ENCODE measurements around the gene BBLN.

Gene BBLN

DNA sequence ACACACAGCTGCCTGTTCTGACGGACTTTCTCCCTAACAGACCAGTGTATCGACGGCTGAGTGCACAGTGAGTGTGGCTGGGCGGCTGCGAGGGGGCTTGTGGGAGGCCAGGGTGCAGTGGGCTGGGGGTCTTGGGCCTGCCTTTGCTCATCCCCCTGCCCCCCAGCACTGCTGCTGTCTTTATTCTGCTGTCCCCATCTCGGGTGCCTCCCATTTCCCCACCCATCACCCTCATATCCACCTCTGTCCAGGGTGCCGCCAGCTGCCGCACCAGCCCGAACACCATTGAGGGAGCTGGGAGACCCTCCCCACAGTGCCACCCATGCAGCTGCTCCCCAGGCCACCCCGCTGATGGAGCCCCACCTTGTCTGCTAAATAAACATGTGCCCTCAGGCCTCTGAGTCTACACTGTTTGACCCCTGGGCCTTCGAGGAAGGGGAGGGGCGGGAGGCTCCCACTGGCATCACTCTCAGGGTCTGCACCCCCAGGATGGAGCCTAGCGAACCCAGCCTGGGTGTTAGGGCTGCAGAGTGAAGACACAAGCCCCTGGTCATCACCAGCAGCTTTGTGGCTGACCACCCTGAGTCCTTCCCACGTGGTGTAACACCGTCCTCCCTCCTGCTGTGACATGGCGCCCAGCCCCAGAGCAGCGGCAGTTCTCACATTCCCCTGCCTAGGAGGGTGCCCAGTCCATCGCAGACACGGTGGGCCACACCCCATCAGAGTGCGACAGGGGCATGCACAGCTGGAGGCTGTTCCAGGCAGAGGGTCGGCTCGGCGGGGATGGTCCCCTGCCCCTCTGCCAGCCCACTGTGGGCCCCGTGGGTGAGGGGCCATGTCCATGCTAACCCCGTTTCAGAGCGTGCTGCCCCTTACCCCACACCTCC lies 6.8 kb upstream of the BBLN start:
- H4K12ac ChIP-seq (ENCODE audit: low read depth, low read length) = no peak overlapping the region
- no peak for DNase-seq
- no peaks in the 10 kb centered on the region for H3K27me3 ChIP-seq (ENCODE audit: insufficient read depth, low read length)
- H4K91ac ChIP-seq (ENCODE audit: low read depth, low read length) = no peak overlapping the region
- H2AK5ac ChIP-seq (ENCODE audit: low read length) = no peak overlapping the region
- H3K4me3 ChIP-seq (ENCODE audit: low read depth, low read length) = no peak overlapping the region
- H3K9me3 ChIP-seq (ENCODE audit: insufficient read depth, low read depth, low read length) = no peaks in the 10 kb centered on the region
- H3K14ac ChIP-seq (ENCODE audit: low read length) = no peak overlapping the region
- H3K4me2 ChIP-seq (ENCODE audit: low read length) = no peak overlapping the region
- no peaks in the 10 kb centered on the region for H3K79me2 ChIP-seq (ENCODE audit: control insufficient read depth, insufficient read depth, low read length, poor library complexity)
- H3K18ac ChIP-seq (ENCODE audit: low read length) = no peak overlapping the region
- WGBS (ENCODE audit: extremely low coverage, insufficient coverage, insufficient read length) = no CpG with 5 or more reads among the region's 26 CpGs
- H3K27ac ChIP-seq (ENCODE audit: low read depth, low read length) = no peak overlapping the region
- no peak overlapping the region for H2BK5ac ChIP-seq (ENCODE audit: low read depth, low read length, poor library complexity)
- no peak overlapping the region for H2AFZ ChIP-seq (ENCODE audit: insufficient read depth, low read length, poor library complexity)
- H3K23ac ChIP-seq (ENCODE audit: low read length) = no peak overlapping the region
- no peaks in the 10 kb centered on the region for H3K79me1 ChIP-seq (ENCODE audit: low read length)
- H3K4me1 ChIP-seq (ENCODE audit: control insufficient read depth in 1 of 2, insufficient read depth in 2 of 2, low read length in 2 of 2) = no peaks in the 10 kb centered on the region
- no peak overlapping the region for H4K8ac ChIP-seq (ENCODE audit: low read depth, low read length)
- no peak overlapping the region for H2BK120ac ChIP-seq (ENCODE audit: insufficient read depth, low read length, poor library complexity)
- H3K4ac ChIP-seq (ENCODE audit: low read depth, low read length) = no peak overlapping the region
- no peak overlapping the region for H2BK12ac ChIP-seq (ENCODE audit: low read length)
- no peaks in the 10 kb centered on the region for H3K36me3 ChIP-seq (ENCODE audit: control insufficient read depth in 1 of 2, insufficient read depth in 2 of 2, low read length in 2 of 2)
- H3K9ac ChIP-seq (ENCODE audit: low read length) = no peak overlapping the region

DNA sequence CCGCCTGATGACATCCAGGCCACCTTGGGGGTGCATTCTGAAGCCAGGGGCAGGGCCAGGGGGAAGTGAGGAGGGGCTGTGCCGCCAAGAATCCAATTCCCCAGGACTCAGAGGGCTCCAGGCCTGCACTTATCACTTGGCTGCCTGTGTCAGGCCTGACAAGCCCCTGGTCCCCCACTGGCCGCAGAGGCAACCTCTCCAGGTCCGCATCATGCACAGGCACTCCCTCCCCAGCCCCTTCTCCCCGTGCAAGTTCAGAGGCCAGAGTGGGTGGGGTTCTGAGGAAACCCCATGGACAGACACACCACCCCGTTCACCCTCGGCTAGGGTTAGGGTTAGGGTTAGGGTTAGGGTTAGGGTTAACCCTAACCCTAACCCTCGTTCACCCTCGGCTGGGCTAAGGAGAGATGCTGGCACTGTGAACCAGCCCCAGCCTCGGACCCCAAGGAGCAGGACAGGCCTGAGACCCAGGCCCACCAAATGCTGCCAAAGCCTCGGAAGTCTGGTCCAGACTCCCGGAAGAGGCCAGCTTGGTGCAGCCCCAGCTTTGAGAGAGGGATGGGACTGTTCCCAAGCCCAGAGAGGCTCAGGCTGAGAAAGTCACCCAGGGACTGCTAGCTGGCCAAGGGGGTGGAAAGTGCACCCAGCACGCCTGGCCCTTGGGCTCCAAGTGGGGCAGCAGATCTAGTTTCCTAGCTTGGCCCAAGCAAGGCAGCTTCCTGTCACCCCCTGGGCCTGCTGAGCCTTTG lies 5.9 kb upstream of the BBLN start:
- Histone ChIP-seq H2AFZ (ENCODE audit: insufficient read depth, low read length, poor library complexity) (no peak overlapping the region), H3K79me1 (ENCODE audit: low read length) (no peaks in the 10 kb centered on the region), H3K4me2 (ENCODE audit: low read length) (no peak overlapping the region), H2BK120ac (ENCODE audit: insufficient read depth, low read length, poor library complexity) (no peak overlapping the region), H3K14ac (ENCODE audit: low read length) (no peak overlapping the region), H3K4ac (ENCODE audit: low read depth, low read length) (no peak overlapping the region), H3K79me2 (ENCODE audit: control insufficient read depth, insufficient read depth, low read length, poor library complexity) (no peaks in the 10 kb centered on the region), H3K23ac (ENCODE audit: low read length) (no peak overlapping the region), H4K91ac (ENCODE audit: low read depth, low read length) (no peak overlapping the region), H2AK5ac (ENCODE audit: low read length) (no peak overlapping the region), H3K9ac (ENCODE audit: low read length) (no peak overlapping the region), H2BK5ac (ENCODE audit: low read depth, low read length, poor library complexity) (no peak overlapping the region), H3K4me1 (ENCODE audit: control insufficient read depth in 1 of 2, insufficient read depth in 2 of 2, low read length in 2 of 2) (no peaks in the 10 kb centered on the region), H4K8ac (ENCODE audit: low read depth, low read length) (no peak overlapping the region), H3K9me3 (ENCODE audit: insufficient read depth, low read depth, low read length) (no peaks in the 10 kb centered on the region), H3K27me3 (ENCODE audit: insufficient read depth, low read length) (no peaks in the 10 kb centered on the region), H3K18ac (ENCODE audit: low read length) (no peak overlapping the region), H3K36me3 (ENCODE audit: control insufficient read depth in 1 of 2, insufficient read depth in 2 of 2, low read length in 2 of 2) (no peaks in the 10 kb centered on the region), H3K4me3 (ENCODE audit: low read depth, low read length) (no peak overlapping the region), H3K27ac (ENCODE audit: low read depth, low read length) (no peak overlapping the region), H4K12ac (ENCODE audit: low read depth, low read length) (no peak overlapping the region), H2BK12ac (ENCODE audit: low read length) (no peak overlapping the region)
- no peak for DNase-seq
- no CpG with 5 or more reads among the region's 13 CpGs for WGBS (ENCODE audit: extremely low coverage, insufficient coverage, insufficient read length)

DNA sequence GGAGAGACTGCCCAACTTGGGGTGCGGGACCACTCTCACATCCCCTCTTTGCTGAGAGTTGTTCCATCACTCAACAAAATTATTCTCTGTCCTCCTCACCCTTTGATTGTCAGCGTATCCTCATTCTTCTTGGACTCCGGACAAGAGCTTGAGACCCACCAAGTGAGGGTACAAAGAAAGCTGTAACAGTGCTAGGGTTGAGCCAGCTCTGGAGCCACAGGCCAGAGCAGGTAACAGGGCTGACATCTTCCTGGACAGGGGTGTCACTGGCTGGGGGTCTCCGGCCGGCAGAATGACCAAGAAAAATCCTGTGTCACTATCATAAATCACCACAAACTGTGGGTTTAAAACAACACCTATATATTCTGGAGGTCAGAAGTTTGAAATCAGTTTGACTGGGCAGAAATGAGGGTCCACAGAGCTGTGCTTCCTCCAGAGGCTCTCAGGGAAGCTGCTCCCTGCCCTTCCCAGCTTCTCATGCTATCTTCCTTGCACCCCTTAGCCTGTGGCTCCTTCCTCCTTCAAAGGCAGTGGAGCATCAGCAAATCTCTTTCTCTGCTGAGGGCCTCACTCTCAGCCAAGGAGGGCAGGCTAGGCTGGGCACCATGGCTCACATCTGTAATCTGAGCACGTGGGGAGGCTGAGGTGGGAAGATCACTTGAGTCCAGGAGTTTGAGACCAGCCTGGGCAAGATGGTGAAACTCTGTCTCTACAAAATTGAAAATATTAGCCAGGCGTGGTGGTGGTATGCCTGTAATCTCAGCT lies 4.1 kb upstream of the BBLN start:
- H2AK5ac ChIP-seq (ENCODE audit: low read length) = no peak overlapping the region
- no peak overlapping the region for H2BK5ac ChIP-seq (ENCODE audit: low read depth, low read length, poor library complexity)
- no CpG with 5 or more reads among the region's 7 CpGs for whole genome bisulfite sequencing (ENCODE audit: extremely low coverage, insufficient coverage, insufficient read length)
- peaks cover 5% of the 10 kb centered on the region for H3K79me2 ChIP-seq (ENCODE audit: control insufficient read depth, insufficient read depth, low read length, poor library complexity)
- no peak overlapping the region for H4K12ac ChIP-seq (ENCODE audit: low read depth, low read length)
- peaks cover 12% of the 10 kb centered on the region for H3K79me1 ChIP-seq (ENCODE audit: low read length)
- H3K9ac ChIP-seq (ENCODE audit: low read length) = no peak overlapping the region
- H3K4me2 ChIP-seq (ENCODE audit: low read length) = no peak overlapping the region
- H3K14ac ChIP-seq (ENCODE audit: low read length) = no peak overlapping the region
- no peak overlapping the region for H2BK120ac ChIP-seq (ENCODE audit: insufficient read depth, low read length, poor library complexity)
- no peaks in the 10 kb centered on the region for H3K27me3 ChIP-seq (ENCODE audit: insufficient read depth, low read length)
- H4K91ac ChIP-seq (ENCODE audit: low read depth, low read length) = no peak overlapping the region
- H2BK12ac ChIP-seq (ENCODE audit: low read length) = no peak overlapping the region
- H3K18ac ChIP-seq (ENCODE audit: low read length) = no peak overlapping the region
- H3K23ac ChIP-seq (ENCODE audit: low read length) = no peak overlapping the region
- no peak overlapping the region for H2AFZ ChIP-seq (ENCODE audit: insufficient read depth, low read length, poor library complexity)
- no peaks in the 10 kb centered on the region for H3K9me3 ChIP-seq (ENCODE audit: insufficient read depth, low read depth, low read length)
- no peak overlapping the region for H3K27ac ChIP-seq (ENCODE audit: low read depth, low read length)
- no peak overlapping the region for H3K4ac ChIP-seq (ENCODE audit: low read depth, low read length)
- no peak overlapping the region for H3K4me3 ChIP-seq (ENCODE audit: low read depth, low read length)
- DNase-seq = no peak
- peaks cover 5 to 9% of the 10 kb centered on the region in 2 experiments for H3K4me1 ChIP-seq (ENCODE audit: control insufficient read depth in 1 of 2, insufficient read depth in 2 of 2, low read length in 2 of 2)
- no peaks in the 10 kb centered on the region for H3K36me3 ChIP-seq (ENCODE audit: control insufficient read depth in 1 of 2, insufficient read depth in 2 of 2, low read length in 2 of 2)
- no peak overlapping the region for H4K8ac ChIP-seq (ENCODE audit: low read depth, low read length)

GRCh38 chr9:128159522-128159783 lies 612 bp upstream of the BBLN start:
- Histone ChIP-seq H3K4ac (ENCODE audit: low read depth, low read length) (peak overlapping the region; percentile 29), H3K79me2 (ENCODE audit: control insufficient read depth, insufficient read depth, low read length, poor library complexity) (peaks cover 5% of the 10 kb centered on the region), H3K14ac (ENCODE audit: low read length) (peak overlapping the region; percentile 36), H3K27ac (ENCODE audit: low read depth, low read length) (peak overlapping the region; percentile 40), H3K79me1 (ENCODE audit: low read length) (peaks cover 12% of the 10 kb centered on the region), H4K8ac (ENCODE audit: low read depth, low read length) (peak overlapping the region; percentile 89), H2BK12ac (ENCODE audit: low read length) (peak overlapping the region; percentile 42), H2AFZ (ENCODE audit: insufficient read depth, low read length, poor library complexity) (peak overlapping the region; percentile 81), H3K9me3 (ENCODE audit: insufficient read depth, low read depth, low read length) (no peaks in the 10 kb centered on the region), H2BK5ac (ENCODE audit: low read depth, low read length, poor library complexity) (no peak overlapping the region), H2BK120ac (ENCODE audit: insufficient read depth, low read length, poor library complexity) (peak overlapping the region; percentile 14), H4K91ac (ENCODE audit: low read depth, low read length) (peak overlapping the region; percentile 66), H3K4me2 (ENCODE audit: low read length) (peak overlapping the region; percentile 80), H3K4me1 (ENCODE audit: control insufficient read depth in 1 of 2, insufficient read depth in 2 of 2, low read length in 2 of 2) (peaks cover 5 to 9% of the 10 kb centered on the region in 2 experiments), H3K9ac (ENCODE audit: low read length) (no peak overlapping the region), H3K4me3 (ENCODE audit: low read depth, low read length) (no peak overlapping the region), H4K12ac (ENCODE audit: low read depth, low read length) (peak overlapping the region; percentile 81), H2AK5ac (ENCODE audit: low read length) (peak overlapping the region; percentile 88), H3K36me3 (ENCODE audit: control insufficient read depth in 1 of 2, insufficient read depth in 2 of 2, low read length in 2 of 2) (peaks cover 25 to 27% of the 10 kb centered on the region in 2 experiments), H3K18ac (ENCODE audit: low read length) (peak overlapping the region; percentile 32), H3K27me3 (ENCODE audit: insufficient read depth, low read length) (no peaks in the 10 kb centered on the region), H3K23ac (ENCODE audit: low read length) (no peak overlapping the region)
- DNase-seq = peak in 1 of 2 donors; percentile 19
- no CpG with 5 or more reads among the region's 11 CpGs for WGBS (ENCODE audit: extremely low coverage, insufficient coverage, insufficient read length)
